Measurements from ENCODE around the gene APRT. TPM values are rescaled to one million over a fixed set of nuclear protein-coding genes. Genes with fewer than 3 reads are reported as not detected.

The APRT gene
- polyA plus RNA-seq, 3 donors, result 123 to 307 (median 233) TPM

- no peak for TF ChIP-seq CTCF (IDR thresholded peaks at IDR 0.05)
- peaks cover 99% of the 10 kb centered on the region for H4K20me1 ChIP-seq (ENCODE audit: insufficient read depth, low read length)
- peaks cover 99% of the 10 kb centered on the region for H3K79me2 ChIP-seq (ENCODE audit: insufficient read depth, low read length)
- peaks cover 18 to 36% of the 10 kb centered on the region in 2 donors for H3K36me3 Mint-ChIP-seq
- no peak overlapping the region for H3K4me3 Mint-ChIP-seq
- peak overlapping the region; percentile 30 for H3K9ac ChIP-seq (ENCODE audit: insufficient read depth, low read length, poor library complexity, severe bottlenecking)
- H3K27ac ChIP-seq (ENCODE audit: low read depth in 1 of 2, low read length in 2 of 2), result peak overlapping the region in 1 of 2 donors; percentile 57
- DNase-seq, result no peak
- no peaks in the 10 kb centered on the region for H3K9me3 ChIP-seq (replicated peaks in 1 of 2; ENCODE audit: control insufficient read depth in 1 of 2, insufficient read depth in 1 of 2, low read length in 2 of 2)
- no peak overlapping the region for H3K4me2 ChIP-seq (replicated peaks; ENCODE audit: extremely low read depth, low read length, poor library complexity, severe bottlenecking)
- peaks cover 25 to 39% of the 10 kb centered on the region in 2 donors for H3K4me1 ChIP-seq (ENCODE audit: control insufficient read depth in 1 of 2, insufficient read depth in 2 of 2, low read length in 2 of 2)
- peaks cover 44% of the 10 kb centered on the region for H3K4me1 Mint-ChIP-seq
- H2AFZ ChIP-seq (ENCODE audit: insufficient read depth, low read depth, low read length, poor library complexity, severe bottlenecking), result no peak overlapping the region
- intact Hi-C loops (cut with micrococcal nuclease), result no loop called here
- peaks cover 0 to 3% (median 1%) of the 10 kb centered on the region in 3 donors for H3K27me3 Mint-ChIP-seq (ENCODE audit: low read depth in 3 of 3)
- no peaks in the 10 kb centered on the region for H3K9me3 Mint-ChIP-seq
- H3K36me3 ChIP-seq (replicated peaks in 1 of 2; ENCODE audit: control insufficient read depth in 1 of 2, insufficient read depth in 2 of 2, low read length in 2 of 2), result peaks cover 25 to 34% of the 10 kb centered on the region in 2 donors
- peak overlapping the region in 3 of 7 donors; percentile 32 to 82 (median 73) for H3K27ac Mint-ChIP-seq
- no peak overlapping the region for H3K4me3 ChIP-seq (replicated peaks in 1 of 3; ENCODE audit: low read depth in 2 of 3, low read length in 3 of 3)
- 88% methylated on average over 9 of the region's 12 CpGs for WGBS (ENCODE audit: insufficient coverage)
- H3K27me3 ChIP-seq (ENCODE audit: control insufficient read depth in 2 of 2, insufficient read depth in 2 of 2, low read length in 2 of 2), result no peaks in the 10 kb centered on the region
These were observed 44.1 kb downstream of the APRT start for GRCh38 chr16:88767546-88768070.

GRCh38 chr16:88766975-88767374, 44.8 kb downstream of the APRT start:
- H2AFZ ChIP-seq (ENCODE audit: insufficient read depth, low read depth, low read length, poor library complexity, severe bottlenecking), result no peak overlapping the region
- no peak for DNase-seq
- H3K4me3 Mint-ChIP-seq, result no peak overlapping the region
- H3K9ac ChIP-seq (ENCODE audit: insufficient read depth, low read length, poor library complexity, severe bottlenecking), result no peak overlapping the region
- peaks cover 99% of the 10 kb centered on the region for H3K79me2 ChIP-seq (ENCODE audit: insufficient read depth, low read length)
- H3K4me2 ChIP-seq (replicated peaks; ENCODE audit: extremely low read depth, low read length, poor library complexity, severe bottlenecking), result no peak overlapping the region
- intact Hi-C loops (cut with micrococcal nuclease), result no loop called here
- H3K4me3 ChIP-seq (replicated peaks in 1 of 3; ENCODE audit: low read depth in 2 of 3, low read length in 3 of 3), result no peak overlapping the region
- H3K27ac Mint-ChIP-seq, result peak overlapping the region in 3 of 7 donors; percentile 55 to 82 (median 73)
- peak overlapping the region in 1 of 2 donors; percentile 57 for H3K27ac ChIP-seq (ENCODE audit: low read depth in 1 of 2, low read length in 2 of 2)
- no peaks in the 10 kb centered on the region for H3K9me3 ChIP-seq (replicated peaks in 1 of 2; ENCODE audit: control insufficient read depth in 1 of 2, insufficient read depth in 1 of 2, low read length in 2 of 2)
- no peaks in the 10 kb centered on the region for H3K27me3 ChIP-seq (ENCODE audit: control insufficient read depth in 2 of 2, insufficient read depth in 2 of 2, low read length in 2 of 2)
- TF ChIP-seq CTCF (IDR thresholded peaks at IDR 0.05), result no peak
- peaks cover 0 to 3% (median 1%) of the 10 kb centered on the region in 3 donors for H3K27me3 Mint-ChIP-seq (ENCODE audit: low read depth in 3 of 3)
- peaks cover 99% of the 10 kb centered on the region for H4K20me1 ChIP-seq (ENCODE audit: insufficient read depth, low read length)
- peaks cover 21 to 35% of the 10 kb centered on the region in 2 donors for H3K4me1 ChIP-seq (ENCODE audit: control insufficient read depth in 1 of 2, insufficient read depth in 2 of 2, low read length in 2 of 2)
- H3K9me3 Mint-ChIP-seq, result no peaks in the 10 kb centered on the region
- peaks cover 18 to 36% of the 10 kb centered on the region in 2 donors for H3K36me3 Mint-ChIP-seq
- peaks cover 28 to 39% of the 10 kb centered on the region in 2 donors for H3K36me3 ChIP-seq (replicated peaks in 1 of 2; ENCODE audit: control insufficient read depth in 1 of 2, insufficient read depth in 2 of 2, low read length in 2 of 2)
- WGBS (ENCODE audit: insufficient coverage), result 92% methylated on average over 6 of the region's 11 CpGs
- peaks cover 38% of the 10 kb centered on the region for H3K4me1 Mint-ChIP-seq
